BE2C (cell line): Measurements from ENCODE around the gene PPP1R26.
A peak's percentile ranks its signal among the peaks of the same experiment; 100 is the strongest.

Experiments
- DNase-seq: peaks from one replicate; pipeline ENCODE4 v3.0.0-alpha.2; 2020
- H3K27me3 ChIP-seq: fragments of 250-450 bp; sonication (Bioruptor Pico); 2 replicates; pipeline ENCODE4 v1.5.1; 2020; ENCODE audit warnings: mild to moderate bottlenecking
- H3K36me3 ChIP-seq: fragments of 250-450 bp; sonication (Bioruptor Pico); 2 replicates; pipeline ENCODE4 v1.5.1; 2020; ENCODE audit warnings: mild to moderate bottlenecking
- H3K4me1 ChIP-seq: fragments of 250-450 bp; sonication (Bioruptor Pico); 2 replicates; pipeline ENCODE4 v1.5.1; 2020
- H3K4me3 ChIP-seq: 2 replicates; pipeline ENCODE4 v1.5.1; 2011; ENCODE audit warnings: low read depth, low read length
- H3K9me3 ChIP-seq: fragments of 250-450 bp; sonication (Bioruptor Pico); 2 replicates; pipeline ENCODE4 v1.5.1; 2020
- TF ChIP-seq, protein P1 (sequence below): IDR thresholded peaks from 2 replicates; pipeline ENCODE4 v1.5.1; 2012; ENCODE audit warnings: mild to moderate bottlenecking, low read depth, low read length

PPP1R26 gene

DNA sequence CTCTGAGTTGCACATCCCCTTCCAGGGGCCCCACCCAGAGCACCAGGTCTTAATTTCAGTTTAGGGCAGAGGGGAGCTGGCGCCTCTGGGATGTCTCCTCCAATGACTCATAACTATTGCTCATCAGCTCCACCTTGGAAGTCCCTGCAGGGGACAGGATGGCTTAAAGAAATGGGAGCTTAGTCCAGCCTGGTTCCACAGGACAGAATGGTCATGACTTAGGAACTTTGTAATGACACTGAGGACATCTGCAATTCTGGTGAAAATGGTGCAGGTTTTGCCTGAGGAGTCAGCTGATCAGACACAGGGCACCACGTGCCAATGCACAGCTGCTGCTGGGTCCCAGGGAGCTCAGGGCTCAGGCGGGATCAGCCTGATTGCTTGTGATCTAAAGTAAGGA is 16.4 kb upstream of the PPP1R26 start:
- H3K9me3 ChIP-seq, result no peaks in the 10 kb centered on the region
- H3K4me1 ChIP-seq, result no peaks in the 10 kb centered on the region
- TF ChIP-seq, protein P1, sequence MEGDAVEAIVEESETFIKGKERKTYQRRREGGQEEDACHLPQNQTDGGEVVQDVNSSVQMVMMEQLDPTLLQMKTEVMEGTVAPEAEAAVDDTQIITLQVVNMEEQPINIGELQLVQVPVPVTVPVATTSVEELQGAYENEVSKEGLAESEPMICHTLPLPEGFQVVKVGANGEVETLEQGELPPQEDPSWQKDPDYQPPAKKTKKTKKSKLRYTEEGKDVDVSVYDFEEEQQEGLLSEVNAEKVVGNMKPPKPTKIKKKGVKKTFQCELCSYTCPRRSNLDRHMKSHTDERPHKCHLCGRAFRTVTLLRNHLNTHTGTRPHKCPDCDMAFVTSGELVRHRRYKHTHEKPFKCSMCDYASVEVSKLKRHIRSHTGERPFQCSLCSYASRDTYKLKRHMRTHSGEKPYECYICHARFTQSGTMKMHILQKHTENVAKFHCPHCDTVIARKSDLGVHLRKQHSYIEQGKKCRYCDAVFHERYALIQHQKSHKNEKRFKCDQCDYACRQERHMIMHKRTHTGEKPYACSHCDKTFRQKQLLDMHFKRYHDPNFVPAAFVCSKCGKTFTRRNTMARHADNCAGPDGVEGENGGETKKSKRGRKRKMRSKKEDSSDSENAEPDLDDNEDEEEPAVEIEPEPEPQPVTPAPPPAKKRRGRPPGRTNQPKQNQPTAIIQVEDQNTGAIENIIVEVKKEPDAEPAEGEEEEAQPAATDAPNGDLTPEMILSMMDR, result no peak
- no peak overlapping the region for H3K4me3 ChIP-seq
- no peaks in the 10 kb centered on the region for H3K27me3 ChIP-seq
- no peak for DNase-seq
- H3K36me3 ChIP-seq, result no peaks in the 10 kb centered on the region

DNA sequence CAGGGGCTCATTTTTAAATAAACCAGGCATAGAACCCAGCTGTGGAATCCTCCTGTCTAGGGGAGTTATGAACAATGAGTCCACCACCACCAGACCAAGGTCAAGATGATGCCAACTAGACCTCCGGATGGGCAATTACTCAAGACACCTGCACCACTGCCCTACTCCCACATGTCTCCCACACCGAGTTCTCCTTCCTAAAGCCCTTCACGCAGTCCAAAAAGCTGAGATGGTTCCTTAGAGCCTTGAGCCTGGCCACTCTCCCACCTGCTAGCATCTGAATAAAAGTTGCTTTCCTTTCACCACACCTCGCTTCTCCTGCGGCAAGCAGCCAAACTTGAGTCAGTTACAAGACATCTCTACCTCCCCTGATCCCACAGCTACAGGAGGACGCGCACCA is 15.4 kb upstream of the PPP1R26 start:
- TF ChIP-seq, protein P1, result no peak
- Histone ChIP-seq H3K4me3 (no peak overlapping the region), H3K27me3 (no peaks in the 10 kb centered on the region), H3K4me1 (no peaks in the 10 kb centered on the region), H3K9me3 (no peaks in the 10 kb centered on the region), H3K36me3 (no peaks in the 10 kb centered on the region)
- no peak for DNase-seq

DNA sequence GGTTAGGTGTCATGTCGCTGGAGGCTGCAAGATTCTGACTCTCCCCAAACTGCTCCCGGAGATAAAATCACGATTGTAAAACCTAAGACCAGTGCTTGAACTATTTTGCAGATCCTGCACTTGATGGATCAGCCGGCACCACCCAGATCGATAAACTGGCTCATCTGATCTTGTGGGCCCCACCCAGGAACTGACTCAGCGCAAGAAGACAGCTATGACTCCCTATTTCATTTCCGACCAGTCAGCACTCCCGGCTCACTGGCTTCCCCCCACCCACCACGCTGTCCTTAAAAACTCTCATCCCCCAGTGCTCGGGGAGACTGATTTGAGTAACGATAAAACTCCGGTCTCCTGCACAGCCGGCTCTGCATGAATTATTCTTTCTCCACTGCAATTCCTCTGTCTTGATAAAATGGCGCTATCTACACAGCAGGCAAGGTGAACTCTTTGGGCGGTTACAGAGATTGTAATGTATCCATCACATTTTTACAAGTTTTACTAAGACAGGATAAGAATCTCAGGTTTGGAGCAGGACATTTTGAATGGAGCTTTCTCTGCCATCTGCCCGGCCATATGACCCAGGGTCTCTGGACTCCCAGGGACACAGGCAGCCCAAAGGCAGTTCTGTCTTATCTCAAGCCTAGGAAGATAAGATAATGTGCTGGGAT is 10.6 kb upstream of the PPP1R26 start:
- Histone ChIP-seq H3K27me3 (no peaks in the 10 kb centered on the region), H3K9me3 (no peaks in the 10 kb centered on the region), H3K4me1 (peaks cover 7% of the 10 kb centered on the region), H3K36me3 (no peaks in the 10 kb centered on the region), H3K4me3 (peak overlapping the region; percentile 32)
- TF ChIP-seq, protein P1, result no peak
- no peak for DNase-seq

DNA sequence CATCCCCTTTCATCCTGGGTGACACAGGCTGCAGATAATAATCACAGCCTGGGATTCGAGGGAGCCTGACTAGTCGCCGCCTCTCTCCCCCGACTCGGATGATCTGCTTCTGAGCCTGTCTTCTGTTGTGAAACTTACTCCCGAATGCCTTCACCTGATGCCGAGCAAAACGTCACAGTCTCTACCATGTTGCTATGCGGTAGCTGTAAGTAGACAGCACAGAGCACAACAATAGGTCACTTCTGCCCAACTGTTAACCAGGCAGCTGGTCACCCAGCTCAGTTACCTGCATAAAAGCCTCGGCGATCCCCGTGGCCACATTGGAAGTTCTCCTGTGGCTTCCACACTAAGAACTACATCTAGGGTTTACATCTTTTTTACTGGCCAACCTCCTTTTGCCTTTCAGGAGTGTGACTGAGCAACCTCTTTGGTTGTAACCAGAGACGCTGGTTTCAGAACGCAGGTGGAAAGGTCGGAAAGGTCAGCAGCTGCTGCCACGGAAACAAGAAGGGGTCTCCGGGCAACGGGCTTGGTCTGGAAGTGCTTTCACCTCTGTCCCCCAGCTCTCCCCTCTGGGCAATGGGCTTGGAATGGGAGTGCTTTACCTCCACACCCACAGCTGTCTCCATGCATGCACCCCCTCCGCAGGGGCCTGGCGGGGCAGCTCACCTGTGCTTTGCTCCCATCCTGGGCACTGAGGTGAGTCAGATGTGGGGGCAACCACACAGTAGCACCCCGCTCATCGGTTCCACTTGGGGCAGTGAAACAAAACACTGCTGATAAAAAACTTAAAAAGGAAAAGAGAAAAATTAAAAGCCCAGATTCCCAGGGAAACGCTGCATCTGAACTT is 7.6 kb upstream of the PPP1R26 start:
- no peak for DNase-seq
- TF ChIP-seq, protein P1, result no peak
- Histone ChIP-seq H3K27me3 (no peaks in the 10 kb centered on the region), H3K9me3 (no peaks in the 10 kb centered on the region), H3K36me3 (no peaks in the 10 kb centered on the region), H3K4me1 (peaks cover 7% of the 10 kb centered on the region), H3K4me3 (peak overlapping the region; percentile 35)

DNA sequence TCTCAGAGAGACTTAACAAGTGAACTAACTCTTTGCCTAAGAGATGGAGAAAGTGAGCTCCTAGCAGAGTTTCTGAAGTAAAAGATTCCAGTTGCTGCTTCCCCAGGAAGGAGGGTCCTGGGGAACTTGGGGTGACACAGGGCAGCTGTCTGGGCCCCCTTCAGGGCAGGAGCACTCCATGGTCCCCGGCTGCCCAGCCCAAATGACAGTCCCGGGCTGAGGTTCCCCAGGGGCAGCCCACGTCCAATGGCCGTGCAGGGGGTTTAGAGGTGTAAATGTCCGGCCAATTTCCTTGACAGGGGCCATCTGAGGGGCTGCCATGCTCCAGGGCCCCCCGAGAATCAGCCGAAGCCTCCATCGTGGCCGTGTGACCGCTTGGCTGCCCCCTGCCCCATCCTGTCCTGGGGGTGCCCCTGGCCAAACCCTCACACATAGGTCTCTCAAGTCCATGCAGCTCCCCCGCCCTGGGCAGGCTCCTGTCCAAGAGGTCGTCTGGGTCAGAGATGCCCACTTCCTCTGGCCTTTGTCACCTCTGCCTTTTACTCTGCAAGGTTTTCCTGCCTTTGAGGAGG is 5.5 kb upstream of the PPP1R26 start:
- no peaks in the 10 kb centered on the region for H3K36me3 ChIP-seq
- no peak overlapping the region for H3K4me3 ChIP-seq
- peaks cover 2% of the 10 kb centered on the region for H3K27me3 ChIP-seq
- TF ChIP-seq, protein P1, result no peak
- H3K4me1 ChIP-seq, result peaks cover 7% of the 10 kb centered on the region
- DNase-seq, result no peak
- no peaks in the 10 kb centered on the region for H3K9me3 ChIP-seq
